ENCODE measurements around the gene ZNF329.

GRCh38 chr19:58118979-58119733, 31.4 kb downstream of the ZNF329 start:
- TF ChIP-seq SMAD3 (CRISPR knock-in tag; IDR thresholded peaks at IDR 0.05) = no peak
- no peak for TF ChIP-seq RAD21 (CRISPR knock-in tag; IDR thresholded peaks at IDR 0.05)
